Measurements from ENCODE around the gene SLC35A4. TPM values are rescaled to one million over a fixed set of nuclear protein-coding genes. Genes with fewer than 3 reads are reported as not detected.

The SLC35A4 gene, protein sequence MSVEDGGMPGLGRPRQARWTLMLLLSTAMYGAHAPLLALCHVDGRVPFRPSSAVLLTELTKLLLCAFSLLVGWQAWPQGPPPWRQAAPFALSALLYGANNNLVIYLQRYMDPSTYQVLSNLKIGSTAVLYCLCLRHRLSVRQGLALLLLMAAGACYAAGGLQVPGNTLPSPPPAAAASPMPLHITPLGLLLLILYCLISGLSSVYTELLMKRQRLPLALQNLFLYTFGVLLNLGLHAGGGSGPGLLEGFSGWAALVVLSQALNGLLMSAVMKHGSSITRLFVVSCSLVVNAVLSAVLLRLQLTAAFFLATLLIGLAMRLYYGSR
- total RNA-seq (2021), result 44.2 and 66.2 TPM in 2 replicates
- Bru-seq, nascent RNA, result percentile 76 among the genes with signal in this experiment
- percentile 85 among the genes with signal in this experiment for BruChase-seq, experiment 1, labeled RNA remaining after a 2-hour chase
- percentile 97 among the genes with signal in this experiment for BruChase-seq, experiment 2, labeled RNA remaining after a 6-hour chase
- long read RNA-seq, transcript SLC35A4-201 (3 exons, 3,041 nt), result major isoform, 131 of 147 reads
- long read RNA-seq, transcript SLC35A4-202 (2 exons, 3,617 nt), result minor isoform, 7 of 147 reads
- long read RNA-seq, partial matches to known transcripts, result 8 of 147 reads
- long read RNA-seq, other reads (novel, unspliced or antisense), result 1 of 147 reads

DNA sequence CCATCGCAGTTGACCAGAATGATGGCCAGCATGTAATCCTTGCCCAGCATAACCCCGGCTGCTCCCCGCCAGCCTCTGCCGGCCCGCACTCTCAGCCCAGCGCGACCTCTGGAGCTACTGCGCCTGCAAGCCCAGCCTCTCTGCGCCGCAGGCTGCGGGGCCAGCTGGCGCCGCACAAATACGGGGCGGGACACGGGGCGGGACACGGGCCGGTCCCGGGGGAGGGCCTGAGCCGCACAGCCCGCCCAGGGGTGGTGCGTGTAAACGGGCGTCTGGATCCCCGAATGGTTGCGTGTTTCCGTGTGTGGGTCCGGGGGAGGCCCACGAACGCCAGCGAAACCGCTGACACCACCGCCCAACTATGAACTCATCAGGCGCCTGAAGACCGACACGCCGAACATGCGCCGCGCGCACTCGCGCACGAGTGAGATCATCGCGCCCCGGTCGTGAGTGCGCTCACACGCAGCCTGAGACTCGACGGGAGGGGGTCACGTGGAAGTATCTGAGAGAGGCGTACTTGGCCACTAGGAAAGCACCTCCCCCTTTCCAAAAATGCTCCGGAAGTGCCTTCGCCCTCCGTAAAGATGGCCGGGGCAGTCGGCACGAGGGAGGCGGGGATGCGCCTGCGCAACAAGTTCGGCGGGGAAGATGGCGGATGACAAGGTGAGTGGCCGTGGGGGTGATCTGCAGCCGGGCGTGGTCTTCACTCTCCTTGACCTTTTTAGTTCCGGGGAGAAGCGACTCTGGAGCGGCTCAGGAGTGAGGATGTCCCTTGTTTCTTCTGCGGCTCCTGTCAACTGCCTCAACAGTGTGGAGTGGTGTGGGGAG, at the start of gene SLC35A4, which contains the start of gene APBB3:
Gene SLC35A4 (plus strand): TSS at position 633 of the 828 bp plus-strand sequence. CDS start 2,342 bp downstream, outside the sequence.
Gene APBB3 (minus strand): TSS at position 403 of the 828 bp plus-strand sequence. CDS start 353 bp downstream, at position 50.
- Histone ChIP-seq H2AFZ (peak within 1 kb of the TSS; percentile 85), H3K79me2 (ENCODE audit: low read depth) (peaks cover 21% of the 10 kb centered on the region), H3F3A (ENCODE audit: insufficient read depth, low read depth) (no peaks in the 10 kb centered on the region), H4K20me1 (ENCODE audit: insufficient read depth) (no peaks in the 10 kb centered on the region), H3K27ac (peak within 1 kb of the TSS; percentile 56), H3K27me3 (ENCODE audit: insufficient read depth, low read depth) (no peaks in the 10 kb centered on the region), H3K4me2 (peak within 1 kb of the TSS; percentile 92), H3K4me3 (peak within 1 kb of the TSS; percentile 76), H3K36me3 (ENCODE audit: low read depth) (no peaks in the 10 kb centered on the region), H3K4me1 (replicated peaks; ENCODE audit: insufficient read depth) (peaks cover 14% of the 10 kb centered on the region), H3K9me2 (ENCODE audit: insufficient read depth) (no peaks in the 10 kb centered on the region), H3K9me3 (ENCODE audit: insufficient read depth, low read depth) (no peaks in the 10 kb centered on the region)
- CTCF ChIA-PET, result interaction anchor here (0.5 kb wide), 1 partner anchor 1054 kb away, joined by 3 read pairs; the partner anchor contains the start of gene DIAPH1
- intact Hi-C loops (cut with micrococcal nuclease; ENCODE audit: unreplicated experiment), result loop anchor here (2.0 kb wide), 2 partner anchors 74 to 82 kb away; partner anchors contain the start of genes IK, NDUFA2 and TMCO6
- peak; percentile 87 to 92 for DNase-seq
- no peak for TF ChIP-seq EZH2 (IDR thresholded peaks at IDR 0.05; ENCODE audit: low read depth)
- TF ChIP-seq, protein P1, sequence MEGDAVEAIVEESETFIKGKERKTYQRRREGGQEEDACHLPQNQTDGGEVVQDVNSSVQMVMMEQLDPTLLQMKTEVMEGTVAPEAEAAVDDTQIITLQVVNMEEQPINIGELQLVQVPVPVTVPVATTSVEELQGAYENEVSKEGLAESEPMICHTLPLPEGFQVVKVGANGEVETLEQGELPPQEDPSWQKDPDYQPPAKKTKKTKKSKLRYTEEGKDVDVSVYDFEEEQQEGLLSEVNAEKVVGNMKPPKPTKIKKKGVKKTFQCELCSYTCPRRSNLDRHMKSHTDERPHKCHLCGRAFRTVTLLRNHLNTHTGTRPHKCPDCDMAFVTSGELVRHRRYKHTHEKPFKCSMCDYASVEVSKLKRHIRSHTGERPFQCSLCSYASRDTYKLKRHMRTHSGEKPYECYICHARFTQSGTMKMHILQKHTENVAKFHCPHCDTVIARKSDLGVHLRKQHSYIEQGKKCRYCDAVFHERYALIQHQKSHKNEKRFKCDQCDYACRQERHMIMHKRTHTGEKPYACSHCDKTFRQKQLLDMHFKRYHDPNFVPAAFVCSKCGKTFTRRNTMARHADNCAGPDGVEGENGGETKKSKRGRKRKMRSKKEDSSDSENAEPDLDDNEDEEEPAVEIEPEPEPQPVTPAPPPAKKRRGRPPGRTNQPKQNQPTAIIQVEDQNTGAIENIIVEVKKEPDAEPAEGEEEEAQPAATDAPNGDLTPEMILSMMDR (conservative IDR thresholded peaks at IDR 0.05), result no peak
- BruUV-seq (replicated peaks), result no TSS peak
- POLR2A ChIA-PET (ENCODE audit: unreplicated experiment), result interaction anchor here (0.6 kb wide), 2 partner anchors 68 to 171 kb away, joined by 3 to 34 read pairs; no protein-coding TSS in a partner anchor

DNA sequence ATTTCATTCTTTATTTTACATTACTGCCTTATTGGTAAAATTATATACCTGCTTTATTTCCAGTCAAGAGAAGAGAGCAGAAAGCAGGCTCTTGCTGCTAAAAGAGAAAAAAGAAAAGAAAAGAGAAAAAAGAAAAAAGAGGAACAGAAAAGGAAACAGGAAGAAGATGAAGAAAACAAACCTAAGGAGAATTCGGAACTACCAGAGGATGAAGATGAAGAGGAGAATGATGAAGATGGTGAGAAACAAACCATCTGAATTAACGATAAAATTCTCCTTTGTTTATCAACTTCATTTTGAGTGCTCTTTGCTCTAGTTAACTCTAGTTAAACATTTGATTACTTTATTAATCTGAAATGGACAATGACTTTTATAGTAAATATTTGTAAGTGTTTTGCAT, 40.6 kb upstream of the SLC35A4 start:
- intact Hi-C loops (cut with micrococcal nuclease; ENCODE audit: unreplicated experiment), result no loop called here
- Histone ChIP-seq H3K4me2 (no peak overlapping the region), H3K9me2 (ENCODE audit: insufficient read depth) (no peaks in the 10 kb centered on the region), H3F3A (ENCODE audit: insufficient read depth, low read depth) (peaks cover 18% of the 10 kb centered on the region; the same call in 1 of the 2 replicates), H3K4me3 (no peak overlapping the region), H4K20me1 (ENCODE audit: insufficient read depth) (peaks cover 2% of the 10 kb centered on the region; the same call in 1 of the 2 replicates), H2AFZ (no peak overlapping the region), H3K36me3 (ENCODE audit: low read depth) (peaks cover 39% of the 10 kb centered on the region), H3K27me3 (ENCODE audit: insufficient read depth, low read depth) (no peaks in the 10 kb centered on the region), H3K4me1 (replicated peaks; ENCODE audit: insufficient read depth) (no peaks in the 10 kb centered on the region), H3K79me2 (ENCODE audit: low read depth) (no peaks in the 10 kb centered on the region), H3K9me3 (ENCODE audit: insufficient read depth, low read depth) (no peaks in the 10 kb centered on the region), H3K27ac (no peak overlapping the region)
- POLR2A ChIA-PET (ENCODE audit: unreplicated experiment), result no interaction called here
- BruUV-seq (replicated peaks), result no TSS peak
- CTCF ChIA-PET, result no interaction called here
- DNase-seq, result no peak
- TF ChIP-seq, protein P1 (conservative IDR thresholded peaks at IDR 0.05), result no peak
- TF ChIP-seq EZH2 (IDR thresholded peaks at IDR 0.05; ENCODE audit: low read depth), result no peak

DNA sequence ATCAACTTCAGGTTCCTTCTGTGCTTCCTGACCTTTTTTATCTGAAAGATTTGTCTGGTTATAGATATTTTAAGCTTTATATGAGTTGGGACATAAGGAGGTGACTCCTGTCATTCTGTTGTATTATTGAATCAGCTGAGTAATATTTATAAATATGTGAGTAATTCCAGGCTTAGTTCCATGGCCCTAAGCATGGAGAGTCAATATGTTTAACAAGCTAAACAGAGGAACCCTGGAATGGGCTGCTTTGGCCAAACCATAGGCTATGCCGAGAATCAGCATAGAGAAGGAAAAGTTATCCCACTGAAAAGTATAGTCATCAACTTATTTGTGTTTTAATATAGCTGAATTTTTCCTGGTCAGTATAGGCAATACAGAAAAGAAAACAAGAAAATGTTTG, 24.4 kb upstream of the SLC35A4 start:
- TF ChIP-seq, protein P1 (conservative IDR thresholded peaks at IDR 0.05), result no peak
- TF ChIP-seq EZH2 (IDR thresholded peaks at IDR 0.05; ENCODE audit: low read depth), result no peak
- H3K4me2 ChIP-seq, result no peak overlapping the region
- H3K9me3 ChIP-seq (ENCODE audit: insufficient read depth, low read depth), result no peaks in the 10 kb centered on the region
- no TSS peak for BruUV-seq (replicated peaks)
- peaks cover 33% of the 10 kb centered on the region; the same call in 1 of the 2 replicates for H3K36me3 ChIP-seq (ENCODE audit: low read depth)
- POLR2A ChIA-PET (ENCODE audit: unreplicated experiment), result interaction anchor here (0.7 kb wide), 2 partner anchors 124 to 287 kb away, joined by 5 read pairs; no protein-coding TSS in a partner anchor
- H3K4me1 ChIP-seq (replicated peaks; ENCODE audit: insufficient read depth), result no peaks in the 10 kb centered on the region
- no peaks in the 10 kb centered on the region for H3K9me2 ChIP-seq (ENCODE audit: insufficient read depth)
- intact Hi-C loops (cut with micrococcal nuclease; ENCODE audit: unreplicated experiment), result no loop called here
- H3K4me3 ChIP-seq, result no peak overlapping the region
- DNase-seq, result no peak
- no peaks in the 10 kb centered on the region for H3K79me2 ChIP-seq (ENCODE audit: low read depth)
- no peak overlapping the region for H2AFZ ChIP-seq
- no peaks in the 10 kb centered on the region for H4K20me1 ChIP-seq (ENCODE audit: insufficient read depth)
- CTCF ChIA-PET, result no interaction called here
- H3F3A ChIP-seq (ENCODE audit: insufficient read depth, low read depth), result peaks cover 10% of the 10 kb centered on the region; the same call in 1 of the 2 replicates
- no peak overlapping the region for H3K27ac ChIP-seq
- no peaks in the 10 kb centered on the region for H3K27me3 ChIP-seq (ENCODE audit: insufficient read depth, low read depth)

Measured in PC-9 (cell line).